Measurements from ENCODE around the gene NT5DC1.

DNA sequence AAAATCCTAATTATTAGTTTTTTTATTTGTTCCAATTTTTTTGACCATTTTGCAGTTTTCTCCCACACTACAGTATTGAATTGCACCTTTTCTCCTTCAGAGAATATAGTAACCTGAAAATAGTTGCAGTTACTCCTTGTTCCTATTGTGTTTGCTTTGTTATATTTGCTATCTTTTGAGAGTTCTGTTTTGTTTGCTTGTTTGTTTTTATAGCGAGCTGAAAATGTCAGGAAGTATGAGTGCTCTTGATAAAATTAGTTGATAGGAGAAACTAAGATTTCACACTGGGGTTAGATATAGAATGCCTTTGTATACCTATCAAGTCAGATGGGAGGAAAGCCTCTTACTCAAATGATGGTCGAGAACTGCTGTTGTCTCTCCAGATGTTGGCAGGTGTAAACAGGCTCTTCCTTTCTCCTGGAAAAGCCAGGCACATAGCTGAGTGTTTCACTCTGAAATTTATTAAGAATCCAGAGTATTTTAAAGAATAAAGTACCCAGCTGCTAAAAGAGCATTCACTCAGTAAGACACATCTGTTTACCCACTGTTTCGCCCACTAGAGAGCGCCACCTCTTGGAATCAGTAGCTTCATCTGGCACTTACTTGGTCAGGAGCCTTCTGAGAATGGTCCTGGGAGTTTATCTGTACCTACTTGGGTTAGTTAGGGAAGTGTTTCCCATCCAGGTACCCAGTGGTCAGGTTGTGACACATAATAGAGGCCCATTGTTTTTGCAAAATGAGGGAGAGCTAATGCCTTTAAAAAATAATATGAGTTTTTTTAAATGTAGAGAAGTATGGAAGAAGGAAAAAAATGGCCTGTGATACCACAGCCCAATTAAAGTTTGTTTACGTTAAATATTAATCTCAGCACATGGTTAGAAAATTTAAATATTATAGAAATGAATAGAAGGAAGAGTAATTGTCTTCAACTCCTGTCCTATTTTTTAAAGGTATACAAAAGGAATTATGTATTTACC lies 11.2 kb downstream of the NT5DC1 start:
- TF ChIP-seq POLR2AphosphoS5 (IDR thresholded peaks at IDR 0.05; ENCODE audit: low read depth): no peak
- TF ChIP-seq, protein P1, sequence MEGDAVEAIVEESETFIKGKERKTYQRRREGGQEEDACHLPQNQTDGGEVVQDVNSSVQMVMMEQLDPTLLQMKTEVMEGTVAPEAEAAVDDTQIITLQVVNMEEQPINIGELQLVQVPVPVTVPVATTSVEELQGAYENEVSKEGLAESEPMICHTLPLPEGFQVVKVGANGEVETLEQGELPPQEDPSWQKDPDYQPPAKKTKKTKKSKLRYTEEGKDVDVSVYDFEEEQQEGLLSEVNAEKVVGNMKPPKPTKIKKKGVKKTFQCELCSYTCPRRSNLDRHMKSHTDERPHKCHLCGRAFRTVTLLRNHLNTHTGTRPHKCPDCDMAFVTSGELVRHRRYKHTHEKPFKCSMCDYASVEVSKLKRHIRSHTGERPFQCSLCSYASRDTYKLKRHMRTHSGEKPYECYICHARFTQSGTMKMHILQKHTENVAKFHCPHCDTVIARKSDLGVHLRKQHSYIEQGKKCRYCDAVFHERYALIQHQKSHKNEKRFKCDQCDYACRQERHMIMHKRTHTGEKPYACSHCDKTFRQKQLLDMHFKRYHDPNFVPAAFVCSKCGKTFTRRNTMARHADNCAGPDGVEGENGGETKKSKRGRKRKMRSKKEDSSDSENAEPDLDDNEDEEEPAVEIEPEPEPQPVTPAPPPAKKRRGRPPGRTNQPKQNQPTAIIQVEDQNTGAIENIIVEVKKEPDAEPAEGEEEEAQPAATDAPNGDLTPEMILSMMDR (IDR thresholded peaks at IDR 0.05; ENCODE audit: insufficient read depth, low read length): peak; percentile 65

Data from HL-60 (cell line).